Measurements from ENCODE around the gene LMNA. TPM values are rescaled to one million over a fixed set of nuclear protein-coding genes. Genes with fewer than 3 reads are reported as not detected.
"Not testable (repeated sequence)": the region's sequence is repeated elsewhere in the genome, so short reads cannot be mapped to it uniquely, and the experiment has no call there.

The LMNA gene
- total RNA-seq, 4 donors from 2014 or later, result 235 to 412 (median 327) TPM

DNA sequence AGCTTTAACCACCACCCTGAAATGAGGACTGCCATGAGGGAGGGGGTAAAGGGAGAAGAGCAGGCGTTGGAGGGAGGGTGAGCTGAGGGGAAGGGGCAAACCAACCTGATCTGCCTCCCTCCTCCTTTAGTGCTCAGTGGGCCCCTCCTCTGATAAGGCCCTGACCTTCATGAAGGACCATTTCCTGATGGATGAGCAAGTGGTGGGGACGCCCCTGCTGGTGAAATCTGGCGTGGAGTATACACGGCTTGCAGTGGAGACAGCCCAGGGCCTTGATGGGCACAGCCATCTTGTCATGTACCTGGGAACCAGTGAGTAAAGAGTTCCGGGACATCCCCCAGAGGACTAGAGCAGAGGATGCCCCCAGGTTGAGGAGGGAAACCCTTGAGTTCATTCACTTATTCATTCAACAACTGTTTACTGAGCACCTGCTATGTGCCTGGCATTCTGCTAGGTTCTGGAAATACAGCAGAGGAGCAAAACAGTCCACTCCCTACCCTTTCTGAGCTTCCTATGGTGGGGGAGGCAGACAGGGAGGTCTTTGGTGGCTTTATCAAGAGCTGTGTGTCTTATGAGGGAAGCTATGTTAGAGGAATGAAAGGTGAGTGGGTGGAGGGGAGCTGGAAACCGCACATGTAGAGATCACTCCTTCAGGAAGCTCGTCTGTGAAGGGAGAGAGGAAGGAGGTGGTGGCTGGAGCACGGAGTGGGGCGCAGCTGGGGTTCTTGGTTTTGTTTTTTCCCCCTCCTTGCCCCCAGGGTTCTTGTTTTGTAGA lies 58.4 kb downstream of the LMNA start:
- no peak for DNase-seq
- Histone ChIP-seq H3K27me3 (no peaks in the 10 kb centered on the region), H3K4me1 (no peaks in the 10 kb centered on the region), H3K36me3 (peaks cover 5 to 14% of the 10 kb centered on the region in 2 donors), H3K4me3 (replicated peaks in 1 of 3) (no peak overlapping the region), H3K27ac (no peak overlapping the region), H3K9me3 (no peaks in the 10 kb centered on the region)
- TF ChIP-seq, protein P1, sequence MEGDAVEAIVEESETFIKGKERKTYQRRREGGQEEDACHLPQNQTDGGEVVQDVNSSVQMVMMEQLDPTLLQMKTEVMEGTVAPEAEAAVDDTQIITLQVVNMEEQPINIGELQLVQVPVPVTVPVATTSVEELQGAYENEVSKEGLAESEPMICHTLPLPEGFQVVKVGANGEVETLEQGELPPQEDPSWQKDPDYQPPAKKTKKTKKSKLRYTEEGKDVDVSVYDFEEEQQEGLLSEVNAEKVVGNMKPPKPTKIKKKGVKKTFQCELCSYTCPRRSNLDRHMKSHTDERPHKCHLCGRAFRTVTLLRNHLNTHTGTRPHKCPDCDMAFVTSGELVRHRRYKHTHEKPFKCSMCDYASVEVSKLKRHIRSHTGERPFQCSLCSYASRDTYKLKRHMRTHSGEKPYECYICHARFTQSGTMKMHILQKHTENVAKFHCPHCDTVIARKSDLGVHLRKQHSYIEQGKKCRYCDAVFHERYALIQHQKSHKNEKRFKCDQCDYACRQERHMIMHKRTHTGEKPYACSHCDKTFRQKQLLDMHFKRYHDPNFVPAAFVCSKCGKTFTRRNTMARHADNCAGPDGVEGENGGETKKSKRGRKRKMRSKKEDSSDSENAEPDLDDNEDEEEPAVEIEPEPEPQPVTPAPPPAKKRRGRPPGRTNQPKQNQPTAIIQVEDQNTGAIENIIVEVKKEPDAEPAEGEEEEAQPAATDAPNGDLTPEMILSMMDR (IDR thresholded peaks at IDR 0.05), result no peak
- no peak for TF ChIP-seq POLR2A (IDR thresholded peaks at IDR 0.05)
- WGBS, 2 donors, result 87 to 90% methylated on average over 9 of the region's 9 CpGs
- intact Hi-C loops (cut with DNase I), result no loop called here

DNA sequence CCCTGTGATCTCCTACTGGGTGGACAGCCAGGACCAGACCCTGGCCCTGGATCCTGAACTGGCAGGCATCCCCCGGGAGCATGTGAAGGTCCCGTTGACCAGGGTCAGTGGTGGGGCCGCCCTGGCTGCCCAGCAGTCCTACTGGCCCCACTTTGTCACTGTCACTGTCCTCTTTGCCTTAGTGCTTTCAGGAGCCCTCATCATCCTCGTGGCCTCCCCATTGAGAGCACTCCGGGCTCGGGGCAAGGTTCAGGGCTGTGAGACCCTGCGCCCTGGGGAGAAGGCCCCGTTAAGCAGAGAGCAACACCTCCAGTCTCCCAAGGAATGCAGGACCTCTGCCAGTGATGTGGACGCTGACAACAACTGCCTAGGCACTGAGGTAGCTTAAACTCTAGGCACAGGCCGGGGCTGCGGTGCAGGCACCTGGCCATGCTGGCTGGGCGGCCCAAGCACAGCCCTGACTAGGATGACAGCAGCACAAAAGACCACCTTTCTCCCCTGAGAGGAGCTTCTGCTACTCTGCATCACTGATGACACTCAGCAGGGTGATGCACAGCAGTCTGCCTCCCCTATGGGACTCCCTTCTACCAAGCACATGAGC lies 62.2 kb downstream of the LMNA start:
- Histone ChIP-seq H3K9me3 (no peaks in the 10 kb centered on the region), H3K27me3 (no peaks in the 10 kb centered on the region), H3K4me3 (replicated peaks in 1 of 3) (no peak overlapping the region), H3K27ac (no peak overlapping the region), H3K4me1 (peaks cover 0 to 4% of the 10 kb centered on the region in 2 donors), H3K36me3 (peaks cover 5 to 14% of the 10 kb centered on the region in 2 donors)
- 87 to 90% methylated on average over 2 to 8 of the region's 12 CpGs for WGBS, 2 donors
- intact Hi-C loops (cut with DNase I), result no loop called here
- no peak for DNase-seq
- TF ChIP-seq, protein P1 (IDR thresholded peaks at IDR 0.05), result no peak
- no peak for TF ChIP-seq POLR2A (IDR thresholded peaks at IDR 0.05)

DNA sequence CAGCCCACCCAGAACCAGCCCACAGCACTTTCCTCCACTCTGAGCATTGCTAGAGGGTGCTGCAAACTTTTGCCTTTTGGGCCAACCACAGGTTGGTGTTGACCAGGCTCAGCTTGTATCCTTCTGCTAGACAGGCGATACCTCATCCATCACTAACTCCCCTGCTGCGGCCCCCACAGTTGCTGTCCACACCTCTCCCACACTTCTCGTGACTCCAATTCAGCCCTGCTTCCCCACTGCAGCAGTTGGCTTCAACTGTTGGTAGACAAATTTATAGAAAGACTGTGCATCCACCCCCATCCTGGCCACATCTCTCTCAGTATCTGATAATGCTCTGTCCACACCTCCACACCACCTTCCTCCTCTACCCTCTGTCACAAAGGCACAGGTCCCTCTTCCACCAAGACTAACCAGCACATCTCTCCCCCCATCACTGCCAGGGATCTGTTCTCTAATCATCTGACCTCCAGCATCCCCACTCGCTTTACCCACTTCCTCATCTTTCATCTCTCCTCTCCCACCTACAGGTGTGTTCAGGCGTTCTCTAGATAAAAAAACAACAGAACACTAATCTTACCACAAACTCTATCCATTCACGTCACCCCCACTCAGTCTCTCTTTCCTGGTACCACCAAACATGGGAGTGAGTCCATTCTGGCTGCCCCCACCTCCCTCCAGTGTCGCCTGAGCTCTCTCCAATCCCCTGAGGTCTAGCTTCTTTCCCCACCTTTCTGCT lies 63.6 kb downstream of the LMNA start:
- 92 to 93% methylated on average over 7 of the region's 7 CpGs for WGBS, 2 donors
- TF ChIP-seq POLR2A (IDR thresholded peaks at IDR 0.05), result no peak
- TF ChIP-seq, protein P1 (IDR thresholded peaks at IDR 0.05), result no peak
- H3K27me3 ChIP-seq, result no peaks in the 10 kb centered on the region
- no peak for DNase-seq
- H3K4me1 ChIP-seq, result peaks cover 0 to 4% of the 10 kb centered on the region in 2 donors
- H3K9me3 ChIP-seq, result no peaks in the 10 kb centered on the region
- intact Hi-C loops (cut with DNase I), result no loop called here
- no peak overlapping the region for H3K27ac ChIP-seq
- H3K36me3 ChIP-seq, result peaks cover 5 to 14% of the 10 kb centered on the region in 2 donors
- no peak overlapping the region for H3K4me3 ChIP-seq (replicated peaks in 1 of 3)

DNA sequence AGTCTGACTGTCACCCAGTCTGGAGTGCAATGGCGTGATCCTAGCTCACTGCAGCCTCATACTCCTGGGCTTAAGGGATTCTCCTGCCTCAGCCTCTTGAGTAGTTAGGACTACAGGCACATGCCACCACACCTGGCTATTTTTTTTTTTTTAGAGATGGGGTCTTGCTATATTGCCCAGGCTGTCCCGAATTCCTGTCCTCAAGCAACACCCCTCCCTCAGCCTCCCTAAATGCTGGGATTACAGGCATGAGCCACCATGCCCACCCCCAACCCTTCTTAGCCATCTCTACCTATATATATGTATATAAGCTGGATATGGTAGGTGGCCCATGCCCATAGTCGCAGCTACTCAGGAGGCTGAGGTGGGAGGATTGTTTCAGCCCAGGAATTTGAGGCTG lies 66.0 kb downstream of the LMNA start:
- Histone ChIP-seq H3K27ac (no peak overlapping the region), H3K4me1 (peaks cover 0 to 4% of the 10 kb centered on the region in 2 donors), H3K4me3 (replicated peaks in 1 of 3) (no peak overlapping the region), H3K36me3 (peaks cover 5 to 8% of the 10 kb centered on the region in 2 donors), H3K27me3 (no peaks in the 10 kb centered on the region), H3K9me3 (no peaks in the 10 kb centered on the region)
- 94 to 96% methylated on average over 3 of the region's 3 CpGs for WGBS, 2 donors
- no peak for DNase-seq
- TF ChIP-seq, protein P1 (IDR thresholded peaks at IDR 0.05), result no peak
- no peak for TF ChIP-seq POLR2A (IDR thresholded peaks at IDR 0.05)
- intact Hi-C loops (cut with DNase I), result no loop called here

DNA sequence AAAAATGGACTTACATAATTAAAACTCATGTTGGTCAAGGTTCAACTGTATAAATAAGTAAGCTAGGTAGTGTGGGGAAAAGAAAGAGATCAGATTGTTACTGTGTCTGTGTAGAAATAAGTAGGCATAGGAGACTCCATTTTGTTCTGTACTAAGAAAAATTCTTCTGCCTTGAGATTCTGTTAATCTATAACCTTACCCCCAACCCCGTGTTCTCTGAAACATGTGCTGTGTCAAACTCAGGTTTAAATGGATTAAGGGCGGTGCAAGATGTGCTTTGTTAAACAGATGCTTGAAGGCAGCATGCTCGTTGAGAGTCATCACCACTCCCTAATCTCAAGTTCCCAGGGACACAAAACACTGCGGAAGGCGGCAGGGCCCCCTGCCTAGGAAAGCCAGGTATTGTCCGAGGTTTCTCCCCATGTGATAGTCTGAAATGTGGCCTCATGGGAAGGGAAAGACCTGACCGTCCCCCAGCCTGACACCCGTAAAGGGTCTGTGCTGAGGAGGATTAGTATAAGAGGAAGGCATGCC lies 66.9 kb downstream of the LMNA start:
- H3K4me3 ChIP-seq (replicated peaks in 1 of 3); H3K9me3 ChIP-seq; H3K27me3 ChIP-seq; intact Hi-C loops (cut with DNase I); H3K4me1 ChIP-seq; H3K36me3 ChIP-seq; H3K27ac ChIP-seq: not testable (repeated sequence)
- WGBS, 2 donors, result 24 to 33% methylated on average over 8 of the region's 8 CpGs
- DNase-seq, result peak; percentile 30 to 38

DNA sequence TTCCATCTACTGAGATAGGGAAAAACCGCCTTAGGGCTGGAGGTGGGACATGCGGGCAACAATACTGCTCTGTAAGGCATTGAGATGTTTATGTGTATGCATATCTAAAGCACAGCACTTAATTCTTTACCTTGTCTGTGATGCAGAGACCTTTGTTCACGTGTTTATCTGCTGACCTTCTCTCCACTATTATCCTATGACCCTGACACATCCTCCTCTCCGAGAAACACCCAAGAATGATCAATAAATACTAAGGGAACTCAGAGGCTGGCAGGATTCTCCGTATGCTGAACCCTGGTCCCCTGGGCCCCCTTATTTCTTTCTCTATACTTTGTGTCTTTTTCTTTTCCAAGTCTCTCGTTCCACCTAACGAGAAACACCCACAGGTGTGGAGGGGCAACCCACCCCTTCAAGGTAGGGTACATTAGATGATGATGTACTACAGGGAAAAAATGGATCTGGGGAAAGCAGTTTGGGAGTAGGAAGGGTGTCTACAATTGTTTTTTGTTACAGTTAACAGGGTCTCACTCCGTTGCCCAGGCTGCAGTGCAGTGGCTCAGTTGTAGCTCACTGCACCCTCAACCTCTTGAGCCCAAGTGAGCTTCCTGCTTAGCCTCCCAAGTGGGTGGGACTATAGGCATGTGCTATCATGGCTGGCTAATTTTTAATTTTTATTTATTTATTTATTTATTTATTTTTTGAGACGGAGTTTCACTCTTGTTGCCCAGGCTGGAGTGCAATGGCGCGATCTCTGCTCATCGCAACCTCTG lies 67.7 kb downstream of the LMNA start:
- H3K9me3 ChIP-seq; H3K27ac ChIP-seq; intact Hi-C loops (cut with DNase I); H3K4me1 ChIP-seq; H3K27me3 ChIP-seq; DNase-seq; H3K4me3 ChIP-seq (replicated peaks in 1 of 3); H3K36me3 ChIP-seq: not testable (repeated sequence)
- 77 to 78% methylated on average over 12 of the region's 12 CpGs for WGBS, 2 donors

DNA sequence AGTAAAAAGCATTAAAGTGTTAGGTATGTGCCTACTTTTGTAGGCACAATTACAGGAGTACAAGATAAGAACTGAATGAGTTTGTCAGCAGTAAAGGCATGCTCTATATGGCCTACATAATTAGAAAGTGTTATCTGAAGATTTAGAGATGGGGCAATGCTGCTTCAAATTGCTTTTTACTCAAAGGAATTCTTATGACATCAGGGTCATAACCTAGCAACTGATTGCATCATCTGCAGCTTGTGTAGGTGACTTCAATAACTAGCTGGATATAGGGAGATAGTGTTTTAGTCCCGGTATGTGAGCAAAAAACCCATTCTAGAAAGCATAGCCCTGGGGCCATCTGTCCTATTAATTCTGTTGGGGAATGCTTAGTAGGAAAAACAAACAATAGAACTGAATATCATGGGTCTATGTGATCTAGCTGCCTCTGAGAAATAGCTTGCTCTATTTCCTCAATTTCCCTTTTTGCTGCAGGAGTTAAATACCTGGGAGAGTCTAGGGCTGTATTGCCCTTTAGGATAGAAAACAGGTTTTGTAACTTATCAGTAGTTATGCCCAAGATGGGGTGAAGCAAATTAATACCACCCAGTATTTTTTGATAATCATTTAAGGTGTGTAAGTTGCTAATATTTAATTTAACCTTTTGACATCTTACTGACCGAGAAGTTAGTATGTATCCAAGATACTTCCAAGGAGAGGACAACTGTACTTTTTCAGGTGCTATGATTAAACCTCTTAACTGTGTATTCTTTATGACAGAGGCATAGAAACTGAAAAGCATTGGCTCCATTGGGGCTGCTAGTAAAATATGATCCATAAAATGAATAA lies 72.1 kb downstream of the LMNA start:
- H3K27me3 ChIP-seq; intact Hi-C loops (cut with DNase I); DNase-seq; H3K27ac ChIP-seq; H3K4me3 ChIP-seq (replicated peaks in 1 of 3); H3K9me3 ChIP-seq; H3K36me3 ChIP-seq; H3K4me1 ChIP-seq: not testable (repeated sequence)
- WGBS, 2 donors, result 93 to 98% methylated on average over 2 of the region's 2 CpGs
